ENCODE results near the gene RBFOX1.

Gene RBFOX1

GRCh38 chr16:7423434-7424044 lies 90.9 kb downstream of the RBFOX1 start:
- Histone ChIP-seq H4K20me1 (no peaks in the 10 kb centered on the region), H3K4me3 (no peak overlapping the region), H3K4me1 (no peaks in the 10 kb centered on the region), H3K27me3 (no peaks in the 10 kb centered on the region), H3K27ac (no peak overlapping the region), H3K9me3 (no peaks in the 10 kb centered on the region), H3K9ac (no peak overlapping the region), H3K36me3 (no peaks in the 10 kb centered on the region), H3K4me2 (no peak overlapping the region)
- no peak for TF ChIP-seq Cebpa-rat (IDR thresholded peaks at IDR 0.05)

- H3K4me2 ChIP-seq, result no peak overlapping the region
- TF ChIP-seq Cebpa-rat (IDR thresholded peaks at IDR 0.05), result no peak
- no peaks in the 10 kb centered on the region for H3K4me1 ChIP-seq
- H3K4me3 ChIP-seq, result no peak overlapping the region
- no peaks in the 10 kb centered on the region for H3K36me3 ChIP-seq
- H3K27ac ChIP-seq, result no peak overlapping the region
- no peak overlapping the region for H3K9ac ChIP-seq
- no peaks in the 10 kb centered on the region for H3K9me3 ChIP-seq
- H3K27me3 ChIP-seq, result no peaks in the 10 kb centered on the region
- H4K20me1 ChIP-seq, result no peaks in the 10 kb centered on the region
Observed at GRCh38 chr16:7426161-7426560, 93.5 kb downstream of the RBFOX1 start.

GRCh38 chr16:7431723-7432122 lies 99.1 kb downstream of the RBFOX1 start:
- H3K4me2 ChIP-seq, result no peak overlapping the region
- H3K4me3 ChIP-seq, result no peak overlapping the region
- no peaks in the 10 kb centered on the region for H3K9me3 ChIP-seq
- no peaks in the 10 kb centered on the region for H3K36me3 ChIP-seq
- TF ChIP-seq Cebpa-rat (IDR thresholded peaks at IDR 0.05), result no peak
- no peak overlapping the region for H3K9ac ChIP-seq
- H4K20me1 ChIP-seq, result no peaks in the 10 kb centered on the region
- H3K27me3 ChIP-seq, result no peaks in the 10 kb centered on the region
- H3K27ac ChIP-seq, result no peak overlapping the region
- no peaks in the 10 kb centered on the region for H3K4me1 ChIP-seq

- Histone ChIP-seq H3K4me2 (no peak overlapping the region), H3K27me3 (no peaks in the 10 kb centered on the region)
- TF ChIP-seq Cebpa-rat (IDR thresholded peaks at IDR 0.05), result no peak
Observed at GRCh38 chr16:7436306-7436705, 103.7 kb downstream of the RBFOX1 start.

GRCh38 chr16:7437135-7437804 lies 104.6 kb downstream of the RBFOX1 start:
- Histone ChIP-seq H3K36me3 (no peaks in the 10 kb centered on the region), H3K27ac (no peak overlapping the region), H3K4me3 (no peak overlapping the region), H3K9ac (no peak overlapping the region), H4K20me1 (no peaks in the 10 kb centered on the region), H3K4me2 (no peak overlapping the region), H3K4me1 (no peaks in the 10 kb centered on the region), H3K9me3 (no peaks in the 10 kb centered on the region), H3K27me3 (no peaks in the 10 kb centered on the region)
- no peak for TF ChIP-seq Cebpa-rat (IDR thresholded peaks at IDR 0.05)

More at GRCh38 chr16:7436306-7436705, 103.7 kb downstream of the RBFOX1 start:
- Histone ChIP-seq H3K4me3 (no peak overlapping the region), H4K20me1 (no peaks in the 10 kb centered on the region), H3K27ac (no peak overlapping the region), H3K36me3 (no peaks in the 10 kb centered on the region), H3K9ac (no peak overlapping the region), H3K9me3 (no peaks in the 10 kb centered on the region), H3K4me1 (no peaks in the 10 kb centered on the region)

GRCh38 chr16:7437843-7438242 lies 105.2 kb downstream of the RBFOX1 start:
- no peak overlapping the region for H3K27ac ChIP-seq

GRCh38 chr16:7438601-7439000 lies 106.0 kb downstream of the RBFOX1 start:
- Histone ChIP-seq H3K27me3 (no peaks in the 10 kb centered on the region), H3K27ac (no peak overlapping the region), H3K4me3 (no peak overlapping the region), H3K36me3 (no peaks in the 10 kb centered on the region), H4K20me1 (no peaks in the 10 kb centered on the region), H3K4me1 (no peaks in the 10 kb centered on the region), H3K9ac (no peak overlapping the region), H3K9me3 (no peaks in the 10 kb centered on the region), H3K4me2 (no peak overlapping the region)
- TF ChIP-seq Cebpa-rat (IDR thresholded peaks at IDR 0.05), result no peak

More at GRCh38 chr16:7437843-7438242, 105.2 kb downstream of the RBFOX1 start:
- Histone ChIP-seq H3K4me1 (no peaks in the 10 kb centered on the region), H3K27me3 (no peaks in the 10 kb centered on the region), H3K36me3 (no peaks in the 10 kb centered on the region), H3K9me3 (no peaks in the 10 kb centered on the region), H3K9ac (no peak overlapping the region), H4K20me1 (no peaks in the 10 kb centered on the region), H3K4me3 (no peak overlapping the region), H3K4me2 (no peak overlapping the region)
- TF ChIP-seq Cebpa-rat (IDR thresholded peaks at IDR 0.05), result no peak

GRCh38 chr16:7439518-7439917 lies 106.9 kb downstream of the RBFOX1 start:
- no peaks in the 10 kb centered on the region for H3K4me1 ChIP-seq
- H3K36me3 ChIP-seq, result no peaks in the 10 kb centered on the region
- H3K27me3 ChIP-seq, result no peaks in the 10 kb centered on the region
- no peak overlapping the region for H3K4me3 ChIP-seq
- H3K27ac ChIP-seq, result no peak overlapping the region
- H4K20me1 ChIP-seq, result no peaks in the 10 kb centered on the region
- H3K9me3 ChIP-seq, result no peaks in the 10 kb centered on the region
- no peak for TF ChIP-seq Cebpa-rat (IDR thresholded peaks at IDR 0.05)
- H3K9ac ChIP-seq, result no peak overlapping the region
- H3K4me2 ChIP-seq, result no peak overlapping the region

GRCh38 chr16:7440886-7441400 lies 108.3 kb downstream of the RBFOX1 start:
- H3K36me3 ChIP-seq, result no peaks in the 10 kb centered on the region
- H3K9me3 ChIP-seq, result no peaks in the 10 kb centered on the region
- H3K4me3 ChIP-seq, result no peak overlapping the region
- no peaks in the 10 kb centered on the region for H3K4me1 ChIP-seq
- no peaks in the 10 kb centered on the region for H3K27me3 ChIP-seq
- no peak overlapping the region for H3K27ac ChIP-seq
- TF ChIP-seq Cebpa-rat (IDR thresholded peaks at IDR 0.05), result no peak
- no peaks in the 10 kb centered on the region for H4K20me1 ChIP-seq
- H3K9ac ChIP-seq, result no peak overlapping the region
- H3K4me2 ChIP-seq, result no peak overlapping the region

- no peak overlapping the region for H3K9ac ChIP-seq
- H4K20me1 ChIP-seq, result no peaks in the 10 kb centered on the region
- no peak overlapping the region for H3K27ac ChIP-seq
- no peaks in the 10 kb centered on the region for H3K9me3 ChIP-seq
- no peaks in the 10 kb centered on the region for H3K27me3 ChIP-seq
- H3K4me3 ChIP-seq, result no peak overlapping the region
- no peaks in the 10 kb centered on the region for H3K36me3 ChIP-seq
- H3K4me1 ChIP-seq, result no peaks in the 10 kb centered on the region
- no peak for TF ChIP-seq Cebpa-rat (IDR thresholded peaks at IDR 0.05)
- H3K4me2 ChIP-seq, result no peak overlapping the region
Observed at GRCh38 chr16:7442050-7442449, 109.4 kb downstream of the RBFOX1 start.
